ENCODE measurements around the gene SMG6.

GRCh38 chr17:2064520-2064971, 239.0 kb downstream of the SMG6 start:
- no peak for TF ChIP-seq POLR2A (IDR thresholded peaks at IDR 0.05)
- TF ChIP-seq CTCF (IDR thresholded peaks at IDR 0.05): no peak

All from heart left ventricle (tissue), 13 donors.